NCI-H146 (cell line): Measurements from ENCODE around the gene GRIK4.

Experiments
- DNase-seq: peaks from one replicate; lab custom pipeline; 2025; lab: John Stamatoyannopoulos, UW

The GRIK4 gene

DNA sequence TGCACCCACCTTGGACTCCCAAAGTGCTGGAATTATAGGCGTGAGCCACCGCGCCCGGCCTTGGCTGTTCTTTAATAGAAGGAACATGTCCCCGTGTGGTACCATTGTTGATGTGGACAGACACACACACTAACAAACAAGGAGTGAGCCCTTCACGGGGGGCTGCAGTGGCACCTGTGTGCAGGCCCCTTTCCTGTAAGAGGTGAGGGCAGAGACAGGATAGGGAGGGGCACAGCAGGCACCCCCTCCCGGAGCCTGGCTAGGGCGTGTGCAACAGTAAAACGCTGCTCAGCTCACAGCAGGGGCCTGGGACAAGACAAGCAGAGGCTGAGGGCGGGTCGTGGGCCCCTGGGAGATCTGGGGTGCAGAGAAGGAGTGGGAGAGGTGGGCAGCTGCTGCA, 37.8 kb downstream of the GRIK4 start:
- no peak for DNase-seq

DNA sequence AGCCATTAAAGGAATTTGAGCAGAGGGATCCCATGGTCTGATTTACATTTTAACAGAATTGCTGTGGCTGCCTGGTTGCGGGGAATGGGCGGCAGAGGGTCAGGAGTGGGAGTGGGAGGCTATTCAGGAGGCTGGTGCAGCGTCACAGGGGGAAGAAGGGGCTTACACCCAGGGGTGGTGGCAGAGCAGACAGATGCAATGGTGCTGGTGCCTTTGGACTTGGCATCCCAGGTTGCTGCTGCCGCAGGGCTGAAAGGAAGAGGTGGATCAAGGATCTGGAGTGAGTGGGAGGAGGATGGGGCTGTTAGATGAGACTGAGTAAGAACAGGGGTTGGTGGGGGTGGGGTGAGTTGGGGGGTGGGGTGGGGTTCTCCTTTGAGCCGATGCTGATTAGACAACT, 38.5 kb downstream of the GRIK4 start:
- no peak for DNase-seq

GRCh38 chr11:120551191-120551590, 39.6 kb downstream of the GRIK4 start:
- no peak for DNase-seq

GRCh38 chr11:120554766-120555432, 43.4 kb downstream of the GRIK4 start:
- DNase-seq: no peak

DNA sequence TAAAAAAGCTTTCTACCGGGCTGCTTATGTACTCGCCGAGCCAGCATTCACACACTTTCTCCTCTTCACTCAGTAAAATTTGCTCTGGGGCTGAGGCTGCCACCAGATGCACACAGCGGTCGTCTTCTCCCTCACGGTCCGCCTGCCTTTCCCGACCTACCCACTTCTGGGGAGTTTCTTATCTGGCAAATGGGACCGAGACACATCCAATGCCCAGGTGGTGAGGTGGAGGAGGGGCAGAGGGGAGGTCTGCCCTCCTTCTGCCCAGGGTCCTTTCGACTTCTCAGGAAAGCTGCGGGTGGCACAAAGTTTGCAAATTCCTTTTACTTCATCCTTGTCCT, 43.9 kb downstream of the GRIK4 start:
- no peak for DNase-seq

DNA sequence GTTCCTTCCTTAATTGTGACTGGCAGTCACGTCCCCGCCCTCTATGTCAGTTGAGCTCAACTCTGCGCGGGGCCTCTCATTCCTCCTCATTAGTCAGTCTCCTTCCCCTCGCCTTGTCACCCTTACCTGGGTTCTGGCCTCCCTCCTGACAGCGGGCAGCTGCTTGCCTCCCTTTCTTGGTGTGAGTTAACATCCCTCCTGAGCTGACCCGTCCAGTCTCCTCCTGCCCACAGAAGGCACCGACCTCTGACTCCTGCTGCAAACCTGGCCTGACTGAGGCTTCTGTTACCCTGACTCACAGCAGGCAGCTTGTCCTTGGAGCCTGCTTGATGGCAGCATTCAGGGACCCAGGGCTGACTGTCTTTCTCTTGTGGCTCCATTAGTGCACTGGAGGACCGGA, 45.2 kb downstream of the GRIK4 start:
- no peak for DNase-seq

GRCh38 chr11:120558744-120559431, 47.3 kb downstream of the GRIK4 start:
- DNase-seq: no peak

GRCh38 chr11:120561286-120561685, 49.7 kb downstream of the GRIK4 start:
- no peak for DNase-seq

GRCh38 chr11:120562806-120563425, 51.4 kb downstream of the GRIK4 start:
- no peak for DNase-seq

DNA sequence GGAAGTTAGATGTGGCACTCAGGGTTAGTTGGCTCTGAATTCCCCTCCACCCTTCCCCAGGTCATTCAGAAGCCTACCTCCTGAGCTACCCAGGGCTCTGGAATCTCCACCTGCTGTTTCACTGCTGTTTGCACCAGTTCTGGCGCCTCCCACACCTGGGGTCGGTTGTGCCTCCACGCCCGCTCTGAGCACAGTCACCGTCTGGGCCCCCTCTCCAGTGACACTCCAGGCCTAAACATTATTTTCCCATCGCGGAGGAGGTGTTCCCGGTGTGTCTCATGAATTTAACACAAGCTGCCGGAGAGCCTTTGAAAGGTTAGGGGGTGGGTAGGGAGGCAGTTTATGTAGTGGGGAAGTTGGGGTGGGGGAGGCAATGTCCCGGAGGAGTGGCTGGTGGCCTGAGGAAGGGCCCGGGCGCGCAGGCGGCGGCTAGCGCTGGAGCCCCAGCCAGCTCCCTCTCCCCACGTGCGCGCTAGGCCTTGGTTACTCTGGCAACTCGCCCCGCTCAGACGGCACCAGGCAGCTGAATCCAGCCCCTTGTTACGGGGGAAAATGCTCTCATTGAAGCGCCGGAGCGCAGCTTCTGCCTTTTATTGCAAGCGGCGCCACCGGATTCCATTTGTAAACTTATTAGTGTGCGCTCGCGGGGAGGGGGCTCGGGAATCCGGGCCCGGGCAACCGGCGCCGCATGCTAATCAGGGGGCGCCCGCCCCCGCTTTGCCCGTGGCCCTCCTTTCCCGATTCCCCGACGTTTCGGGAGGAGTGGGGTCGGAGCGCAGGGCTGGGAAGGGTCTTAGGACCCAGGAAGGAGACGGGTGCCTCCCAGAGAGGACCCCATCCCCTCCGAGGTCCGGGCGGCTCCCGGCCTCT, 52.4 kb downstream of the GRIK4 start:
- peak; percentile 46 for DNase-seq

DNA sequence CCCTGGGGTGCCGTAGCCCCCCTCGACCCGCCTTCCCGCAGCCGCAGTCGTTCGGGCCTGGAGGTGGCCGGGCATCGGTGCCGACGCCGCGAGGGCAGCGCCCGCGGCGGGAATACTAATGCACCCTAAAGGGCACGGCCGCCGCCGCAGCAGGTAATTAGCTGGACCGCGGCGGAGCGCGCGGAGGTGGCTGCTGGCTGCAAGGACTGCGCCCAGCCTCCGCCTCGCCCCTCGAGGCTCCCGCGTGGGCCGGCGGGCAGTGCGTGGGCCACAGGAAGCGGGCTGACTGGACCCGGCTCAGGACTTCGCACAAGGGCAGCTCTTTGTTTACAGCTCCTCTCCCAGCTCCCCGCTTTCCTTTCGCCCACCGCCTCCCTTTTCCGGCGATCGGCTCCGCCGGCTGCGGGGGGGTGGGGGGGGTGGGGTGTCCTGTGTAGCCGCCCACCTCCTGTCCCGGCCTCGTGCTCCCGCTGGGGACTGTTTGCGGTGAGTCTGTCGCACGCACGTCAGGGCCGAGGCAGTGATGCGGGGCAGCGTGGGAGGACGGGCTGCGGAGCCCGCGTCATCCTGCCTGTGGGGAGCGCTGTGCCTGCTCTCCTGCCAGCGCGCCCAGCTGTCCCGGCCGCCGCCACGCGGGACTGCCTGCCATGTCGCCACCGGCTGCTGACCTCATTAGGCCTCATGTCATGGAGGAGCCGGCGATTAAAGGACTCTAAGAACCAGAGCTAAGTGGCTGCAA, 53.2 kb downstream of the GRIK4 start:
- peak; percentile 30 for DNase-seq

GRCh38 chr11:120565466-120566155, 54.1 kb downstream of the GRIK4 start:
- no peak for DNase-seq

- no peak for DNase-seq
Observed at GRCh38 chr11:120566176-120566575, 54.6 kb downstream of the GRIK4 start.

DNA sequence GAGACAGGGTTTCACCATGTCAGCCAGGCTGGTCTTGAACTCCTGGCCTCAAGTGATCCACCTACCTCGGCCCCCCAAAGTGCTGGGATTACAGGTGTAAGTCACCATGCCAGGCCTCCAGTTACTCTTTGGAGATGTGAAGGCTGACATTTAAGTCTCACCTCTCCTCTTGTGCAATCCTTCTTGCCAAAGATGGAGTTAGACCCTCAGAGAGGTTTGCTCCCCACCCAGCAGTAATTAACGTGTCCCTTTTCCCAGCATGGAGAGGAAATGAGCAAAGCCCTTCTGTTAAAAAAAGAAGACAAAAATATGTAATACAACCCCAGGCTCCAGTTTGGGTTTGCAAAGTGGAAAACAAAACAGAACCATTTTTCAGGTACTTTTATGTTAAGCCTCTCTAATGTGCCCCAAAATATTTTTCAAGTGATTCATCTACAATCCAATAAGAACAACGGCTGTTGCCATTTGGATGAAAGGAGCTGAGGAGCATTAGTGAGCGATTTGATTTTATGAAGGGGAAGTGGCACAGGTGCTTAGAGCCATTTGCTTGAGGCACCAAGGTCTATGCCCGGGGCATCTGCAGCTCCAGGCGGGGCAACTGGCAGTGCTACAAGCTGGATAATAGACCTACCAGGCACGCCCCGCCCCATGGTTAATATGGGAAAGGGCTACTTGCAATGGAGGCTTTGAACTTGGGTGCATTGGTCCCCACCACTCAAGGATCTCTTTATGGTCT, 57.2 kb downstream of the GRIK4 start:
- no peak for DNase-seq

DNA sequence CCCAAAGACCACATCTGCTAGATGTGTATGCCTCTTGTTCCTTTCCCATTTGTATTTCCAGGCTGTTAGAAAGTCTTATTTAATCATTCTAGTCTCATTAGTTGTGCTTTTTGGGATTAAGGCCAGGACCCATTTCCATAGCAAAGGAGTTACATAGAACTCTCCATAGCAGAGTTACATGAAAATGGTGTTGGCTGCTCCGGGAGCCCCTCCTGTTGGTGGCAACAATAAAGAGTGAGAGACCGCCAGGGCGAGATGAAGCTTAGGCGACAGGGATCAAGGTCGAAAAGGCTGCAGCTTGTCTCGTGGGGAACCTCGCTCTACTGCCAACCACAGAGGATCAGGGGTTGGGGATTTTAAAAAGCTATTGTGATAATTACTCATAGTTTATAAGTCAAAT, 58.3 kb downstream of the GRIK4 start:
- DNase-seq: no peak

- no peak for DNase-seq
Observed at GRCh38 chr11:120571476-120571875, 59.9 kb downstream of the GRIK4 start.

- DNase-seq: no peak
Observed at GRCh38 chr11:120573756-120574354, 62.3 kb downstream of the GRIK4 start.

- DNase-seq: no peak
Observed at GRCh38 chr11:120574876-120575275, 63.3 kb downstream of the GRIK4 start.

DNA sequence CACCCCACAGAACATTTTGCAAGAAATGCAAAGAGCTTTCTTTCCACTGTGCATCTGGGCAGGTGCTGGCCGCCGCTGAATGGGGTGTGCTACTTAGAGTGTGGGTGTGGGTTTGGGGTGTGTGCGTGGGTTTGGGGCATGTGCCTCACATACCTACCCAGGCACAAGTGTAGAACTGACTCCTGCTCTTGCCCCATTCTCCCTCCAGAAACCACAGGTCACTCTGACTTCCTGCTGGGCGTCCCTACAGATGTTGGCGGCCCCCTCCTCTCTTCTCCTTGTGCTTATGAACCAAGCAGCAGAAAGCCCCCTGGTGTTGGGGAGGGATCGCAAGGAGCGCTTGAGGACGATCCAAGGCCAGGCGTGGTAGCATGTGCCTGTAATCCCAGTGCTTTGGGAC, 63.9 kb downstream of the GRIK4 start:
- no peak for DNase-seq

DNA sequence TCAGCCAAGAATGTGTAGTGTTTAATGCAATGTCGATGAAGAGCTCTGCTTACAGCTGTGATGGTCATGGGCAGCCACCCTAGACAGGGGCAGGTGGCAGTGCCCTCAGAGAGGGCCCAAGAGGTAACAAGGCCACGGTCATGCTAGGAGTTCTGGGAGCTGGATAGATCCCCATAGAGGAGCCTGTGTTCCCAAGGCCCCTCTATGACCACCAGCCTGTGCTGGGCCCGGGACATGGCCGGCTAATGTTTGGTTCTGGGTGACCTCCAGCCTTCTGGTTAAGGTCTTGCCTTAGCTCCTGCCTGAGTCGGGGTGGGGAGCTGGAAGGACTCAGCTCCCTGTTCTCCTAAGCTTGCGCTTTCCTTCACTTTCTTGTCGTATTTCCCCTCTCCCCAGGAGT, 65.1 kb downstream of the GRIK4 start:
- no peak for DNase-seq
